Activated CD4-positive, alpha-beta T cell treated with anti-CD3 and anti-CD28 coated beads for 1 hour (primary cell): Measurements from ENCODE around the gene PAFAH1B1.
"Not testable (repeated sequence)": the region's sequence is repeated elsewhere in the genome, so short reads cannot be mapped to it uniquely, and the experiment has no call there.

Source experiments
- DNase-seq: peaks from one replicate; pipeline ENCODE4 v3.0.0-alpha.2; 2020

The PAFAH1B1 gene

DNA sequence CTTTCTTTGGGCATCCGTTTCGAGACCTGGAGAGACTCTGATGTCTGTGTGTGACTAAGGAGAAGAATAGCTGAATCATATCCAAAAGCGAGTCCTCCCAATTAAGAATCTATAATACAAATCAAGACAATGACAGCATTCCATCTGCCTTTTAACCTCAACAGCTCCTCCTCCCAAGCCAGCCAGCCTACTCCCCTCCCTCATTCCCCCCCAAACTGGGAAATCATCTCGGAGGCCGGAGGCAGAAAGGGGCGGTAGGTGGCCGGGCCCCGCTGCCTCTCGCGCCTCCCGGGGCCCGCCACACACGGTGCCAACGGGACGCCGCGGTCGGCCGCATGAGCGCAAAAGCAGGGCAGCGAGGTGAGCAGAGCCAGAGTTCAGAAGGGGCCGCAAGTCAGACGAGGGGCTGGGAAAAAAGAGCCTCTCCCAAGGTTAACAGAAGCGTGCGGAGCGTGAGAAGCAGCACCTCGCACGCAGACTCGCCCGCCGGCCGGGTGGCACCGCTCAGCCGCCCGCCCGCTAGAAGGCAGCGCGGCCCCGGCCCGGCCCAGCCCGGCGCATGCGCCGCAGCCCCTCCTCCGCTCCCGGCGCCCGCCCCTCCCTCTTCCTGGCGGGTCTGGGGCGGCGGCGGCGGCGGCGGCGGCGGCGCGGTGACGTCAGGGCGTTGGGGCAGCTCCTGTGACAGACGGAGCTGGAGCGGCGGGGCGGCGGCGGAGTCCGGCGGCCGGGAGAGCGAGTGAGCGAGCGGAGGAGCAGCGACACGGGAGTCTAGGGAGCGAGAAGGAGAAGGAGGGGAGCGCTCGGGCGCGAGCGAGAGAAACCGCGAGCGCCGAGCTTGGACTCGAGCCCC lies at the start of gene PAFAH1B1:
TSS of gene PAFAH1B1 (plus strand) at position 684 of the 850 bp plus-strand sequence. CDS start 44,635 bp downstream, outside the sequence.
- peak; percentile 93 for DNase-seq

DNA sequence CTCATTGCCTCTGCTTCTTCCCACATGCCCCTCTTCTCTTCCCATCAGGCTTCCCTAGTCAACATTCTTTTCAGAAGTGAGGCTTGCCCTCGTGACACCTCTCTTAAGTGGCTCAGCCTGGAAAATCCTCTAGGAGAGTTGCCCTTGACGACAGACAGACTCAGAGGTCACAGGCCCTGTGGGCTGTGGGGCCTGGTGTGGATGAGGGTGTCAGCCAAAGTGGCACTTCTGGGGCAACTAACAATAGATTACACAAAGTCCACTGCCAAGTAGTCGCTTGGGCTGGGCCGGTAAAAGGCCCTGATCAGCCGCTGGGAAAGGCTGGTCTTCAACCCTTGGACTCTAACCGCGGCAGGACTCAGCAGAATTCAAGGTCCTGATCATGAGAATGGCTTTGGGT lies 48.1 kb upstream of the PAFAH1B1 start:
- DNase-seq = no peak

DNA sequence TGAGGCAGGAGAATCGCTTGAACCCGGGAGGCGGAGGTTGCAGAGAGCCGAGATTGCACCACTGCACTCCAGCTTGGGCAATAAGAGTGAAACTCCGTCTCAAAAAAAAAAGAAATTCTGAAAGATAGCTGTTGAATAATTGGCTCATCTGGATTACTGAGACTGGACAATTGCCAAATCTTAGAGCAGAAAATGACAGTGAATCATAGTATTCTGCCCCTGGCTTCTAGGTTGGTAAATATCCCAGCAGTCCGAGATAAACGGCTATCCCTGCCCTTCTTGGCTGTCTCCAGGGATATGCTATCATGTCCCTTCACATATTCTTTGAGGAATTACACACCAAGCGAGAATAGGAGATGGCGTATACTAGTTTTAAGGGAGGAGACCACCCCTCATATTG lies 46.3 kb upstream of the PAFAH1B1 start:
- no peak for DNase-seq

- DNase-seq = not testable (repeated sequence)
Observed at GRCh38 chr17:2548026-2548425, 45.4 kb upstream of the PAFAH1B1 start.

DNA sequence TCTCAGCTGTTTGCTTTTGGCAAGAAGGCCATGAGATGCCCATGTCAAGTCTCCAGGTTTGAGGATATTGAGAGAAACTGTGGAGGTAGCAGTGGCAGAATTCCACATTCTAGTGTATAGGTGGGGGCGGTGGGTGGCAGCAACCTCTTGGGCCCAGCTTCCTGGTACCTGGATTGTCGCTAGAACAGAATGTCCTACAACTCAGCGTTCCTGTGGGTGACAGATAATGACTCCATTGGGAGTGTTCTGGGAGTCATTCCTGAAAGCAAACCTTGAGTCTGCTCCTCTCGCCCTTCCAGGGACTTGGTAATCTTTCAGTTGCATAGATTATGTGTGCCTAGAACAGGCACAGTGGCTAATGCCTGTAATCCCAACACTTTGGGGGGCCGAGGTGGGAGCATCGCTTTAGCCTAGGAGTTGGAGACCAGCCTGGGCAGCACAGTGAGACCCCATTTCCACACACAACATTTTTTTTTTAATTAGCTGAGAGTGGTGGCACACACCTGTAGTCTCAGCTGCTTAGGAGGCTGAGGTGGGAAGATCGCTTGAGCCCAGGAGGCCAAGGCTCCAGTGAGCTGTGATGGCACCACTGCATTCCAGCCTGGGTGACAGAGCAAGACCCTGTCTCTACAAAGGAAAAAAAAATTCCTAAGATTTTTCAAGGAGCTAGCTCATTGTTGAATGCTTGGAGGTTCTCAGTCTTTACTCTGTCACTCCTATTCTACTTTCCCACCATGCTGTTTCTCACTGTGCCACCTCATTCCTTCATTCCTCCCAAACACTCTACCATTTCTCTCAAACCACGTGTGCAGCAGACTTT lies 43.9 kb upstream of the PAFAH1B1 start:
- DNase-seq = no peak

DNA sequence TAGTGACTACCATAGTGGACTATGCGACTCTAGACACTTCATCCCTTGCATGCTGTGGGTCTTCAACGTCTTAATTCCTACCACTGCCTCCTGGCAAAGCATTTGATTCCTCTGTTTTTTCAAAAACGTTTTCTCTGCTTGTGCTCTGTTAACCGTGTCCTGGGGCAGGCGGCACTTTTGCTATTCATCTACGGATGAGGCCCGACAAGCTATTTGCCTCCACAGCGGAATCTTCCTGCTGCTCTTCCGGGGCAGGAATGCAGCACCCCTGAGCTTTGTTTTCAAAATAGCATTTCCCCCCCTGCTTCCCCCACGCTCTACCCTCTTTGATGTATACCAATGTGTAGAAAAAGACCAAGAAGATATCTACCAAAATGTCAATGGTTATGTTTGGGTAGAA lies 42.0 kb upstream of the PAFAH1B1 start:
- DNase-seq = no peak

- no peak for DNase-seq
Observed at GRCh38 chr17:2551928-2552327, 41.5 kb upstream of the PAFAH1B1 start.

GRCh38 chr17:2560658-2561057 lies 32.8 kb upstream of the PAFAH1B1 start:
- DNase-seq = no peak

DNA sequence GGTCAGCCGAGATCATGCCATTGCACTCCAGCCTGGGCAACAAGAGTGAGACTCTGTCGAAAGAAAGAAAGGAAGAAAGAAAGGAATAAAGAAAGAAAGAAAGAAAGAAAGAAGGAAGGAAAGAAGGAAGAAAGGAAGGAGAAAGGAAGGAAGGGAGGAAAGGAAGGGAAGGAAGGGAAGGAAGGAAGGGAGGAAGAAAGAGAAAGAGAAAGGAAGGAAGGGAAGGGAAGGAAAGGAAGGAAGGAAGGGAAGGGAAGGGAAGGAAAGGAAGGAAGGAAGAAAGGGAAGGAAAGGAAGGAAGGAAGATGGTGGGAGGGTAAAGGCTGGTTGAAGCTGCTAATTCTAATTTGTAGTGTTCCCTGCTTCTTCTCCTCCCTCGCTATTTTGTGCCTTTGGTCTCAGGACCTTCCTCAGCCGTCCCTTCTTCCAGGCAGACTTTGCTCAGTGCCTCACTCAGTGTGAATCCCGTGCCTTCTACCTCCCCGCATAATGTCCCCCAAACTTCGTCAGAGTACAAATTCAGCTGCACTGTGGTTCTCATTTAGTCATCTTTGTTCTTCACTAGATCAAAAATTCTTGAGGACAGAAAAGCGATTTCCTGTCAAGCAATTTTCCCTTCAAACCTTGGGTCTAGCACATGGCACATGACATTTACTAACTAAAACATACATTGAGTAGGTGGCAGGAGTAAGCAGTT lies 31.1 kb upstream of the PAFAH1B1 start:
- DNase-seq = no peak

DNA sequence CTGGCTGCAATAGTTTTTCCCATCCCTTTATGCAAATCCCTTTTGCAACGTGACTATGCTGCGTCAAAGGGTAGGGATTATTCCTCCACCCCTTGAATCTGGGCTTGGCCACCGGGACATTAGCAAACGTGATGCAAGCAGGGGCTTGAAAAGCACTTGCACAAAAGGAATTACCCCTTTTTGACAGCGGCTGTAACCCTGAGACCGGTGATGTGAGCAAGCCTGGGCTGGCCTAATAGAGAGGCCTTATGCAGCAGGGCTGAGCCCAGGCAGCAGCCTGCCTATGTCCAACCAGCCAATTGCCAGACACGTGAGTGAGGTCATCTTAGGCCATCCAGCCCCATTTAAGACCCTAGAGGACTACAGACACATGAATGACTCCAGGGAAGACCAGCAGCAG lies 30.4 kb upstream of the PAFAH1B1 start:
- no peak for DNase-seq

GRCh38 chr17:2563543-2563942 lies 29.9 kb upstream of the PAFAH1B1 start:
- DNase-seq = no peak

GRCh38 chr17:2564877-2565276 lies 28.6 kb upstream of the PAFAH1B1 start:
- no peak for DNase-seq

DNA sequence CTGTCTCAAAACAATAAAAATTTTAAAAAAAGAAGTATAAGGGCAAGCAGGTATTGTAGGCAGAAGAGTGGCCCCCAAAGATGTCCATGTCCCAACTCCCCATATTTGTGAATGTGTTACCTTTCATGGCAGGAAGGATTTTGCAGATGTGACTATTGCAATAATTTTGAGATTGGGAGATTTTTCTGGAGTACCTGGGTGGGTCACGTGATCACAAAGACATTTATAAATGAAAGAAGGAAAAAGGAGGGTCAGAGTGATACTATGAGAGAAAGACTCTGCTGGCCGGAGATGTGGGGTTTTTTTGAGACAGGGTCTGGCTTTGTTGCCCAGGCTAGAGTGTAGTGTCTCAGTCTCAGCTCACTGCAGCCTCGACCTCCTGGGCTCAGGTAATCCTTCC lies 27.4 kb upstream of the PAFAH1B1 start:
- DNase-seq = no peak

DNA sequence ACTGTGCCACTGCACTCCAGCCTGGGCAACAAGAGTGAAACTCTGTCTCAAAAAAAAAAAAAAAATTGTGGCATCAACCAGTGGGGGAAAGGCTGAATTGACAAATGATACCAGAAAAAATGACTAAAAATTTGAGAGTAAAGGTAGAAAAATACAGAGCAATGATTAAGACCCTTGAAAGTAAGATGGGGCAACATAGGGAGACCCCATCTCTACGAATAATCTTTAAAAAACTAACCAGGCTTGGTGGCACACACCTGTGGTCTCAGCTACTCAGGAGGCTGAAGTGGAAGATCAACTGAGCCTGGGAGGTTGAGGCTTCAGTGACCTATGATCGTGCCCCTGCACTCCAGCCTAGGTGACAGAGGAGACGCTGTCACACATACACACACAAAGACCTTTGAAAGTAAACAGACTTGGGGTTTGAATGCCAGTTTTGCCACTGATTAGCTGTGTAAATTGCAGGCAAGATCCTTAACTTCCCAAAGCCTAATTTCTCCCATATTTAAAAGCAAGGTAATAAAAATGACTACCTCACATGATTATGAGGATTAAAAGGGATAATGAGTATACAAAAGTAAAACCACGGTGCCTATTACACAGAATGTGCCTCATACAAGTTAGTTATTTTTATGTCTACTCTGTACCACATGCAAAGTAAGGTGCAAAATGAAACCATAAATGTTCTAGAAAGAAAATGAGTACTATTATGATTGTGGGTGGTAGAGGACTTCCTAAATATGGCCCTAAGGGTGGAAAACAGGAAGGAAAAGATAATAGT lies 21.7 kb upstream of the PAFAH1B1 start:
- DNase-seq = no peak

- DNase-seq = not testable (repeated sequence)
Observed at GRCh38 chr17:2572304-2572609, 21.2 kb upstream of the PAFAH1B1 start.

- DNase-seq = no peak
Observed at GRCh38 chr17:2580151-2580550, 13.3 kb upstream of the PAFAH1B1 start.

- DNase-seq = no peak
Observed at GRCh38 chr17:2580661-2581060, 12.8 kb upstream of the PAFAH1B1 start.

DNA sequence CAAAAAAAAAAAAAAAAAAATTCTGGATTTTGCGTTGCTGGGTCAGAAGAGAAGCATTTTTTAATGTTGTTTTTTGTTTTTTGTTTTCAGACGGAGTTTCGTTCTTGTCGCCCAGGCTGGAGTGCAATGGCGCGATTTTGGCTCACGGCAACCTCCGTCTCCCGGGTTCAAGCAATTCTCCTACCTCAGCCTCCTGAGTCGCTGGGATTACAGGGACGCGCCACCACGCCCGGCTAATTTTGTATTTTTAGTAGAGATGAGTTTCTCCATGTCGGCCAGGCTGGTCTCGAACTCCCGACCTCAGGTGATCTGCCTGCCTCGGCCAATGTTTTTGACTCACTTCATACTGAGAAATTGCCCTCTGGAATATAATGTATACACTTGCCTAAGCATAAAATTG lies 11.0 kb upstream of the PAFAH1B1 start:
- DNase-seq = no peak

- no peak for DNase-seq
Observed at GRCh38 chr17:2591040-2591640, 2.3 kb upstream of the PAFAH1B1 start.

DNA sequence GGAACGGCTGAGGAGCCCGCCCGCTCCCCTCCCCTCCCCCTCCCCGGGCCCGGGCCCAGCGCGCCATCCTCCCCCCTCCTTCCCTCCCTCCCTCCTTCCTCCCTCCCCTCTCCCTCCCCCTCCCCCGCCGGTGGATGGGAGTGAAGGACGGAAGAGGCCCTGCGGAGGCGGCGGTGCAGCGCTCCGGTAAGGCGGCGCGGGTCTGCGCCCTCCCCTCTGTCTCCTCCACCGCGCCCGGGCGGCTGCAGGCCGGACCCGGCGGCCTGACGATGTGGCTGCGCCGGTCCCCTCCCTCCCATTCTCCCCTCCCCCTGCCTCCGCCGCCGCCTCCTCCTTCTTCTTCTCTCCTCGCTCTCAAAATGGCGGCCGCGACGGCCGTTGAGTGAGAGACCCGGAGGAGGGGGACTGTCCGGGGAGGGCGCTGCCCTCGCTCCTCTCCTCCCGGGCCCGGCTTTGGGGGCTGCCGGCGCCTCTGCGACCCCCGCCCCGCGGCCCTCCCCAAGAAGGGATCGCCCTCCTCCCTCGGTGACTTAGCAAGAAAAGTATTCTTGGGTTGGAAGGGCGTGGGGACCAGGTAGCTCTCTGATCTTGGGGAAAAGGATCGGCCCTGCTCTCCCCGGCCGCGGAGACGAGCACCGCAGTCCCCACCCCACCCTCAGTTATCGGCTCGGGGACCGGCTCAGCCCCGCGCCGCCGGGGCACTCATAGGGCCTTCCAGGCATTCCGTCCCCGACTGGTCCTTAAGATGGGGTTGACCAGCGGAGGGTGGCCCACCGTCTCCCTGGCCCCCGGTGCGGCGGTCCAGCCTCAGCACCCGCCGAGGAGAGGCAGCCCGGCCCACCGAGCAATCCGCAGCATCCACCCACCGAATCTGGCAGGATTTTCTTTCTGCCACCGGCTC lies 617 bp downstream of the PAFAH1B1 start:
- peak; percentile 72 for DNase-seq
